WTC11 (cell line): Measurements from ENCODE around the gene ASB13.

ENCODE experiments used
- CTCF ChIP-seq: fragments of 200-600 bp; IDR thresholded peaks from 2 replicates; pipeline ENCODE4 v1.8.0; 2022; ENCODE audit warnings: antibody characterized with exemption
- ELF4 ChIP-seq: sonication (generic); formaldehyde crosslinking; IDR thresholded peaks from 2 replicates; pipeline ENCODE4 v1.8.1; 2022; ENCODE audit warnings: low read depth, mild to moderate bottlenecking, moderate library complexity, missing genetic modification reagents
- ESRRA ChIP-seq: sonication (generic); formaldehyde crosslinking; IDR thresholded peaks from 2 replicates; pipeline ENCODE4 v1.8.1; 2022; ENCODE audit warnings: mild to moderate bottlenecking, missing genetic modification reagents, borderline replicate concordance
- JUN ChIP-seq: sonication (generic); formaldehyde crosslinking; IDR thresholded peaks from 2 replicates; pipeline ENCODE4 v1.8.0; 2023; ENCODE audit warnings: mild to moderate bottlenecking, missing genetic modification reagents
- NFYB ChIP-seq: sonication (generic); formaldehyde crosslinking; conservative IDR thresholded peaks from 2 replicates; pipeline ENCODE4 v1.8.0; 2022; ENCODE audit warnings: low read depth, missing genetic modification reagents
- SP1 ChIP-seq: sonication (generic); formaldehyde crosslinking; conservative IDR thresholded peaks from 2 replicates; pipeline ENCODE4 v1.8.1; 2022; ENCODE audit warnings: missing genetic modification reagents
- TCF7 ChIP-seq: sonication (generic); formaldehyde crosslinking; IDR thresholded peaks from 2 replicates; pipeline ENCODE4 v1.8.0; 2022; ENCODE audit warnings: mild to moderate bottlenecking, low read depth, missing genetic modification reagents, moderate library complexity
- ZNF121 ChIP-seq: sonication (generic); formaldehyde crosslinking; IDR thresholded peaks from 2 replicates; pipeline ENCODE4 v1.8.0; 2023; ENCODE audit warnings: missing genetic modification reagents
- ZNF232 ChIP-seq: sonication (generic); formaldehyde crosslinking; IDR thresholded peaks from 2 replicates; pipeline ENCODE4 v1.8.0; 2022; ENCODE audit warnings: mild to moderate bottlenecking, missing genetic modification reagents
- TF ChIP-seq, protein P1 (sequence below): sonication (generic); formaldehyde crosslinking; IDR thresholded peaks from 2 replicates; pipeline ENCODE4 v1.8.0; 2022; ENCODE audit warnings: mild to moderate bottlenecking, missing genetic modification reagents
- TF ChIP-seq, protein P2 (sequence below): sonication (generic); formaldehyde crosslinking; IDR thresholded peaks from 2 replicates; pipeline ENCODE4 v1.8.1; 2023; ENCODE audit warnings: mild to moderate bottlenecking, moderate library complexity, missing genetic modification reagents
- TF ChIP-seq, protein P3 (sequence below): sonication (generic); formaldehyde crosslinking; IDR thresholded peaks from 2 replicates; pipeline ENCODE4 v1.8.1; 2023; ENCODE audit warnings: mild to moderate bottlenecking, missing genetic modification reagents, moderate library complexity

- no peak for TF ChIP-seq ZNF121
- no peak for TF ChIP-seq CTCF
- TF ChIP-seq SP1 (CRISPR knock-in tag) = no peak
- no peak for TF ChIP-seq ZNF232
- TF ChIP-seq ESRRA = no peak
- TF ChIP-seq, protein P1, sequence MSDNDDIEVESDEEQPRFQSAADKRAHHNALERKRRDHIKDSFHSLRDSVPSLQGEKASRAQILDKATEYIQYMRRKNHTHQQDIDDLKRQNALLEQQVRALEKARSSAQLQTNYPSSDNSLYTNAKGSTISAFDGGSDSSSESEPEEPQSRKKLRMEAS (CRISPR knock-in tag) = no peak
- TF ChIP-seq NFYB (CRISPR knock-in tag) = no peak
- no peak for TF ChIP-seq JUN (CRISPR knock-in tag)
- TF ChIP-seq TCF7 (CRISPR knock-in tag) = no peak
- TF ChIP-seq, protein P2, sequence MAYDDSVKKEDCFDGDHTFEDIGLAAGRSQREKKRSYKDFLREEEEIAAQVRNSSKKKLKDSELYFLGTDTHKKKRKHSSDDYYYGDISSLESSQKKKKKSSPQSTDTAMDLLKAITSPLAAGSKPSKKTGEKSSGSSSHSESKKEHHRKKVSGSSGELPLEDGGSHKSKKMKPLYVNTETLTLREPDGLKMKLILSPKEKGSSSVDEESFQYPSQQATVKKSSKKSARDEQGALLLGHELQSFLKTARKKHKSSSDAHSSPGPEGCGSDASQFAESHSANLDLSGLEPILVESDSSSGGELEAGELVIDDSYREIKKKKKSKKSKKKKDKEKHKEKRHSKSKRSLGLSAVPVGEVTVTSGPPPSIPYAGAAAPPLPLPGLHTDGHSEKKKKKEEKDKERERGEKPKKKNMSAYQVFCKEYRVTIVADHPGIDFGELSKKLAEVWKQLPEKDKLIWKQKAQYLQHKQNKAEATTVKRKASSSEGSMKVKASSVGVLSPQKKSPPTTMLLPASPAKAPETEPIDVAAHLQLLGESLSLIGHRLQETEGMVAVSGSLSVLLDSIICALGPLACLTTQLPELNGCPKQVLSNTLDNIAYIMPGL (CRISPR knock-in tag) = no peak
- TF ChIP-seq, protein P3, sequence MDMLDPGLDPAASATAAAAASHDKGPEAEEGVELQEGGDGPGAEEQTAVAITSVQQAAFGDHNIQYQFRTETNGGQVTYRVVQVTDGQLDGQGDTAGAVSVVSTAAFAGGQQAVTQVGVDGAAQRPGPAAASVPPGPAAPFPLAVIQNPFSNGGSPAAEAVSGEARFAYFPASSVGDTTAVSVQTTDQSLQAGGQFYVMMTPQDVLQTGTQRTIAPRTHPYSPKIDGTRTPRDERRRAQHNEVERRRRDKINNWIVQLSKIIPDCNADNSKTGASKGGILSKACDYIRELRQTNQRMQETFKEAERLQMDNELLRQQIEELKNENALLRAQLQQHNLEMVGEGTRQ (CRISPR knock-in tag) = no peak
- TF ChIP-seq ELF4 = no peak
These were observed 15.5 kb upstream of the ASB13 start for GRCh38 chr10:5681930-5682329.
